Left ventricle myocardium inferior (tissue), 1 donor: Measurements from ENCODE around the gene ERICH4. TPM values are rescaled to one million over a fixed set of nuclear protein-coding genes. Genes with fewer than 3 reads are reported as not detected.

Experiments
- DNase-seq: peaks from one replicate; pipeline ENCODE4 v3.0.0-alpha.2; 2020
- H3K27ac ChIP-seq: fragments of 200-600 bp; replicated peaks from 2 replicates; pipeline ENCODE4 v1.8.0; 2021
- H3K27me3 ChIP-seq: fragments of 200-600 bp; 2 replicates; pipeline ENCODE4 v1.8.0; 2021; ENCODE audit warnings: low read depth
- H3K36me3 ChIP-seq: fragments of 200-600 bp; 2 replicates; pipeline ENCODE4 v1.8.0; 2021
- H3K4me1 ChIP-seq: fragments of 200-600 bp; 2 replicates; pipeline ENCODE4 v1.8.0; 2021
- H3K4me3 ChIP-seq: fragments of 200-600 bp; 2 replicates; pipeline ENCODE4 v1.8.0; 2021; ENCODE audit warnings: mild to moderate bottlenecking, moderate library complexity
- H3K9me3 ChIP-seq: fragments of 200-600 bp; replicated peaks from 2 replicates; pipeline ENCODE4 v1.8.0; 2021
- CTCF ChIP-seq: fragments of 200-600 bp; IDR thresholded peaks from 2 replicates; pipeline ENCODE4 v1.8.0; 2021; ENCODE audit warnings: antibody characterized with exemption, mild to moderate bottlenecking, borderline replicate concordance
- intact Hi-C: fragments of 100-400 bp; cut with micrococcal nuclease; formaldehyde crosslinking; loops from one replicate; pipeline ENCODE4 v1.11.0; 2022
- total RNA-seq: library from RNA; stranded (reverse); fragmentation: NEBNext Ultra II Directional; extraction: Animal tissue kit (Norgen Biotek cat#: 25700); gene quantifications from one replicate; pipeline ENCODE4 v1.2.1, GENCODE V29; 2021
- donor health status: DM: no; HTN: yes; CAD: no; lungs with severe emphysema.

The ERICH4 gene
- total RNA-seq, 1 donor from 2014 or later = not detected

GRCh38 chr19:41426952-41427646, 15.9 kb upstream of the ERICH4 start, which contains the start of gene B3GNT8:
Gene B3GNT8 (minus strand): TSS chr19:41427374. CDS start chr19:41426778, 596 bp downstream.
- DNase-seq = peak; percentile 90
- H3K4me1 ChIP-seq = peaks cover 85% of the 10 kb centered on the region
- peak within 1 kb of the TSS; percentile 74 for H3K4me3 ChIP-seq
- TF ChIP-seq CTCF = no peak
- H3K9me3 ChIP-seq = no peaks in the 10 kb centered on the region
- no peaks in the 10 kb centered on the region for H3K27me3 ChIP-seq
- peaks cover 47% of the 10 kb centered on the region for H3K36me3 ChIP-seq
- peak within 1 kb of the TSS; percentile 93 for H3K27ac ChIP-seq
- intact Hi-C loops = no loop called here

- peak; percentile 12 for TF ChIP-seq CTCF
- intact Hi-C loops = no loop called here
- Histone ChIP-seq H3K27ac (peak overlapping the region; percentile 93), H3K27me3 (no peaks in the 10 kb centered on the region), H3K4me1 (peaks cover 80% of the 10 kb centered on the region), H3K9me3 (no peaks in the 10 kb centered on the region), H3K36me3 (peaks cover 41% of the 10 kb centered on the region), H3K4me3 (peak overlapping the region; percentile 74)
- DNase-seq = peak; percentile 58
These were observed 15.1 kb upstream of the ERICH4 start for GRCh38 chr19:41427647-41428480.

GRCh38 chr19:41428481-41428859, 14.5 kb upstream of the ERICH4 start:
- peak overlapping the region; percentile 93 for H3K27ac ChIP-seq
- intact Hi-C loops = no loop called here
- peaks cover 41% of the 10 kb centered on the region for H3K36me3 ChIP-seq
- peaks cover 83% of the 10 kb centered on the region for H3K4me1 ChIP-seq
- peak overlapping the region; percentile 74 for H3K4me3 ChIP-seq
- TF ChIP-seq CTCF = no peak
- no peaks in the 10 kb centered on the region for H3K27me3 ChIP-seq
- no peak for DNase-seq
- no peaks in the 10 kb centered on the region for H3K9me3 ChIP-seq

- intact Hi-C loops = no loop called here
These were observed 12.0 kb upstream of the ERICH4 start for GRCh38 chr19:41430922-41431321.

More at GRCh38 chr19:41430922-41431321, 12.0 kb upstream of the ERICH4 start:
- no peak for DNase-seq
- Histone ChIP-seq H3K27ac (peak overlapping the region; percentile 93), H3K4me1 (peaks cover 66% of the 10 kb centered on the region), H3K9me3 (no peaks in the 10 kb centered on the region), H3K4me3 (no peak overlapping the region), H3K27me3 (no peaks in the 10 kb centered on the region), H3K36me3 (peaks cover 37% of the 10 kb centered on the region)
- no peak for TF ChIP-seq CTCF
